DMS114 treated with DMSO at 0.1 percent for 48 hours (cell line): Measurements from ENCODE around the gene SMCO2.
A peak's percentile ranks its signal among the peaks of the same experiment; 100 is the strongest.

Source experiments
- DNase-seq: peaks from one replicate; lab custom pipeline; 2025; ENCODE audit not compliant: unreplicated experiment; lab: John Stamatoyannopoulos, UW

SMCO2 gene

GRCh38 chr12:27446436-27446835 lies at the start of gene SMCO2:
Gene SMCO2, plus strand, starts transcription at chr12:27446736. Its CDS starts 23,896 bp downstream, at chr12:27470632.
- no peak for DNase-seq

DNA sequence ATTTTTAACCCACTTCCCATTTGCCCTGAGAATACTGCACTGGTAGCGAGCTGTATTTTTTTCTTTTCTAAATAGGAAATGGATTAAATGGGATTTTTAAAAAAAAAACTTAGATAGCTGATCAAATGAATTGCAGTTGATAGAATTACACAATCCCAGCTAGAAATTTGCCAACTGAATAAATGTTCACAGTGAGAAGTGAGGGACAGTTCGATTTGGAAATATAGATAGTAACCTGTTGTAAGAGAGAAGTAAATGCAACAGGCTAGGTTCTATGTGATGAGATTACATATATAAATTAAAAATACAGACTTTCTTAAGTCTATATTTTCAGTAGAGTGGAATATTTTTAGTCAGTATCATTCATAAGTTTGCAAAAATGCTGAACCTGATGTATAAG lies 48.1 kb upstream of the SMCO2 start:
- no peak for DNase-seq

DNA sequence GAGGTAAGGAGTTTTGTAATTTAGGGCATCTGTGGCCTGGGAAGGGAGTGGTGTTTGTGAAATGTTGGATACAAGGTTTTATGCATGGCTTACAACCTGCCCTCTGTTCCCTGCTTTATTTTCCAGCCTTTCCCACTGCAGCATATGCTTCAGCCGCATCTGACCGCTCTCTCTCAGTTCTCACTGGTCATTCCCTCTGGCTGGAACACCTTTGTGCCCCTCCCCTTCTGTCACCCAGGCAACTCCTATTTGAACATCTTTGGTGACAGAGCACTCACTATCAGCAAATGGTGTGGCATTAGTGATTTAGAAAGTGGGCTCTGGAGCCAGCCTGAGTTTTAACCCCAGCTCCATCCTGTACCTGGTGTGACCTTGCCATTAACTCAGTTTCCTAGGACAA lies 47.5 kb upstream of the SMCO2 start:
- DNase-seq: no peak

- no peak for DNase-seq
Observed at GRCh38 chr12:27400856-27401354, 45.6 kb upstream of the SMCO2 start.

DNA sequence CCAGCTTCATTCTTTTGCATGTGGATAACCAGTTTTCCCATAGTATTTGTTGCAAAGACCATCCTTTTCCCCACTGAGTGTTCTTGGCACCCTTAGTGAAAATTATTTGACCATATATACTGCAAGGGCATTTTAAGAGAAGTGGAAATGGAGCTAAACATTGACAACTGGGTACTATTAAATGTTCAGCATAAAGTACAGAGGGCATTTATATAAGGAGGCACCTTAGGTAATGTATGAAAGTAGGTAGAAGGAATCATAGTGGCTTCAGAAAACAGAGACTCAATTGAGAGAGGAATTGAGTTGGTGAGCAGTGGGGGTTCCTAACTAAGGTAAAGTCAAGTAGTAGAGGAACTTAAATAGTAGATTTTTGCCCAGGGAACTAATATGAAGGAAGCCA lies 34.5 kb upstream of the SMCO2 start:
- DNase-seq: no peak

DNA sequence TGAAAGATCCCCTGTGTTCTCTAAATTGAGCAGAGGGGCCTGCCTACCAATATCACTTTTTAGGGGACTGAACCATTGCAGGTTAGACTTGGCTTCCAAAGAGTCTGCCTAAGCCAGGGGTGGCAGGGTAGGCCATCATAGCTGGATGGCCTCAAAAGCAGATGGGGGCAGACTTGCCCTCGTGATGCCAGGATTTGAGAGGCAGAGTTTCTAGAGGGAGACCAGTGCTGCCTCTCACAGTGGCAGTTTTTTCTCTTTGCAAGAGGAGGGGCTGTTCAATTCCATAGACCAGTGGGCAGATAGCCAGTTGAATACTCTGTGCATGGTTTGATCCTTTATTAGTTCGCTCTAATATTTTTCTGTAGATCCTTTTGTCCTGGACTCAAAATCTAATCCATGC lies 23.8 kb upstream of the SMCO2 start:
- no peak for DNase-seq

DNA sequence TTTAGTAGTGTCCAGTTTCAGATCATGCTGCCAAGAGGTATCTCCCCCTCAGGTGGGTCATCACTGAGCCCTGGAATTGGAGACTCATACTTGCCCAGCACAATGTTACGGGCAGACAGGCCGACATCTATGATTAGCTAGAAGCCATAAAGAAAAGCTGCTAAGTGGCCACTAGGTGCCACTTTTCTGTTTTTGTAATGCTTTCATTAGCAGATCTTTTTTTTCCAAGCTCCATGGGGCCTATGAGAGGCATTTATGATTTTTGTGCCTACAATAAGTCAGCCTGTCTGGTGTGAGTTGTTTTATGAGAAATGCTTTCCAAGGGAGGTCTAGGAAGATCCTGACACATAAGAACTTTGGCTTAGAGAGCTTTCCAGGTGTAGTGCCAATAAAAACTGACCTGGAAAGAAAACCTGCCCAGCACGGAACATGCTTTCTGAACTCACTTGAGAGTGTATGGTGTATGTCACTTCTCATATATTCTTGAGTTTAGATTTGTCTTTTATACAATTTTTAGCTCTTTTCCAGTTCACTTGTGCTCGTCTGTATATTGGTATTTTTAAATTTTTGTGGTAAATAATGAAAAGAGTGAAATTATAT lies 21.8 kb upstream of the SMCO2 start:
- DNase-seq: peak; percentile 33

GRCh38 chr12:27425306-27425705 lies 21.2 kb upstream of the SMCO2 start:
- no peak for DNase-seq

- no peak for DNase-seq
Observed at GRCh38 chr12:27426743-27427487, 19.6 kb upstream of the SMCO2 start.

DNA sequence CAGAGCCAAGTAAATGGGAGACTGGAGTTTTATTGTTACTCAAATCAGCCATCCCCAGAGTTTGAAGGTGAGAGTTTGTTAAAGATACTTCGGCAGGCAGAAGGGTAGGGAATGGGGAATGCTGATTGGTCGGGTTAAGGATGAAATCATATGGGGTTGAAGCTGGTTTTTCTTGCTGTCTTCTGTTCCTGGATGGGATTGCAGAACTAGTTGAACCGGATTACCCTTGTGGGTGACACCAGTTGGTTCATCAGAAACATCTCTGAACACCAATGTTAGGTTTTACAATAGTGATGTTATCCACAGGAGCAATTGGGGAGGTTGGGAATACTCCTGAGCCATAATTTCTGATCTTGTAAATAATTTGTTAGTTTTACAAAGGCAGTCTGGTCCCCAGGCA lies 18.7 kb upstream of the SMCO2 start:
- no peak for DNase-seq

- no peak for DNase-seq
Observed at GRCh38 chr12:27428466-27428865, 18.1 kb upstream of the SMCO2 start.

- DNase-seq: no peak
Observed at GRCh38 chr12:27429606-27430005, 16.9 kb upstream of the SMCO2 start.

- DNase-seq: no peak
Observed at GRCh38 chr12:27431185-27431584, 15.4 kb upstream of the SMCO2 start.

DNA sequence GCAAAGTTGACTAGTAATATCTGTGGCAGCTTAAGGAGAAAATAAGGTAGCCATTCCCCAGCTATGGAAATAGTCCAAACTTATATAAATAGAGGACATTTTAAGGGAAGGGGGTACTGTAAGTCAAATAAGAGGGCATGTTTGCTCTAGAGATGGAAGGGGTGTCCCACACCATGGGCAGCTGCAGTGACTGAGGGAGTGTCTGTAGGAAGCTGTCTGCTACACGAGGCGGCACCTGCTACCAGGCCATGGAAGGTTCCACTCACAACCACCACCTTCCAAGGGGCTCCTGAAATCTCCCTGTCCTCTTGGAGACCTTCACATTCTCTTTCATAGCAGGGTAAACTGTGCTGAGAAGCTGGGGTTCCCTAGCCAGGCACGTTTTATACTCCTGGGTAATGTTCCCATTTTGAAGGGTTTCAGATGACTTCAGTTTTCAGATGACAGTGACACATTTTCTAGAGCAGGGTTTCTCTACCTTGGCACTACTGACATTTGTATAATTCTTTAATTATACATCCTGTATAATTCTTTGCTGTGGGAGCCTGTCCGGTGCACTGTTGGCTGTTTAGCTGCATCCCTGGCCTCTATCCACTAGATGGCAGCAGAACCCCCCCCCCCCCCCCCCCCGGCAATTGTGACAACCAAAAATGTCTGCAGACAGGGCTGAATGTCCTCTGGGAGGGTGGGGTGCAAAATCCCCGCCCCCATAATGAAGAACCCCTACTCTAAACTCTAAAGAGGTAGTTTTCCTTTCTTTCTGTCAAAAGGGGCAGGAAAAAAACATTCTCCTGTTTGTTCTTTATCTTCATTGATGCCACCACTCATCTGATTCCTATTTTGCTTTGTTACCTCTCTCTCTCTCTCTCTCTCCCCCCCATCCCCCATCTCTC lies 11.6 kb upstream of the SMCO2 start:
- peak; percentile 17 for DNase-seq

DNA sequence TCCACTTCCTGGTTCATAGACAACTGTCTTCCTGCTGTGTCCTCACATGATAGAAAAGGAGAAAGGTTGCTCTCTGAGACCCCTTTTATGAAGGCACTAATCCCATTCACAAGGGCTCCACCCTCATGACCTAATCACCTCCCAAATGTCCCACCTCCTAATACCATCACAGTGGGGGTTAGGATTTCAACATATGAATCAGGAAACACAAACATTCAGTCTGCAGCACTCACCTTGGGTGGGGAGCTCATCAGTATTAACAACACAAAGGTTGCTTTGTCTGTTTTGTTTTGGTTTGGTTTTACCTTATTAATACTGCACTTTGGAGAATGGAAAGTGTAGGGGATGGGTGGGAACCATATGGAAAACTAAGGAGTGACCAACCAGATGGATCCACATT lies 10.5 kb upstream of the SMCO2 start:
- DNase-seq: no peak

GRCh38 chr12:27436768-27437167 lies 9.8 kb upstream of the SMCO2 start:
- DNase-seq: no peak

DNA sequence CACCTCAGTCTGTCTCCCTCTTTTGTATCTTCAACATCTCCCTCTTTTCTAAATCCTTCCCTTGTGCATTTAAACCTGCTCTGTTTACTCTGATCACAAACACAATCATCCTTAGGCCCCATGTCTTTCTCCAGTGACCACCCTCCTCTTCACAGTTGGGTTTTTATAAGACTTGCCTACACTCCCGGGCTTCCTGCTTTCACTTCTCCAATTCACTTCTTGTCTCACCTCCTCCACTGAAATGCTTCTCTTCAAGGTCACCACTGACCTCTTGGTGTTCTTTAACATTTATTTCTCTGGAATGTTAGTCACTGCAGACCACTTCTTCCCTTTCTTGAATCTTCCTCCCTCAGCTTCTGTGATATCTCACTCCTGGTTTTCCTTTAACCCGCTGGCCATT lies 8.7 kb upstream of the SMCO2 start:
- DNase-seq: no peak

GRCh38 chr12:27447761-27448160 lies 1.2 kb downstream of the SMCO2 start:
- DNase-seq: no peak

DNA sequence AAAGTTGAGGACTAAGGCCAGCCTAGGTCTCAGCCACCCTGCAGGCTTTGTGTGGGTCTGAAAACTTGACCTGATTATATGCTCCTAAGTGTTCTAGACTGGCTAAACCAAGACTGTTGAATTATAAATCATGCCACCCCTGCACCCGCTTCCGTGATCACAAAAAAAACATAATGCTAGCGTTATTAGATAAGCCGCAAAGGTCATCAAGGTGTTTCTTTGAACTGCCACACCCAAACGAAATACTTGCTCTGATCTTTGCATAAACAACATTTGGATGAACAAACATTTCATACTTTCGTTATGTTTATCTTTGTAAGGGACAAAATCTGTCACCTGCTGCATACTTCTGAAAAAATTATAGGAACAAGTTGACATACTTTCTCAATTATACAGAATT lies 2.5 kb downstream of the SMCO2 start:
- no peak for DNase-seq

GRCh38 chr12:27449893-27450534 lies 3.5 kb downstream of the SMCO2 start:
- no peak for DNase-seq
